Endothelial cell of hepatic sinusoid (primary cell): ENCODE data around the gene RTN4R.

Source experiments
- in situ Hi-C: cut with HindIII; loops from 2 replicates; pipeline ENCODE4 v1.10.0; 2017; ENCODE audit warnings: low sequenced_read_pairs

RTN4R gene

DNA sequence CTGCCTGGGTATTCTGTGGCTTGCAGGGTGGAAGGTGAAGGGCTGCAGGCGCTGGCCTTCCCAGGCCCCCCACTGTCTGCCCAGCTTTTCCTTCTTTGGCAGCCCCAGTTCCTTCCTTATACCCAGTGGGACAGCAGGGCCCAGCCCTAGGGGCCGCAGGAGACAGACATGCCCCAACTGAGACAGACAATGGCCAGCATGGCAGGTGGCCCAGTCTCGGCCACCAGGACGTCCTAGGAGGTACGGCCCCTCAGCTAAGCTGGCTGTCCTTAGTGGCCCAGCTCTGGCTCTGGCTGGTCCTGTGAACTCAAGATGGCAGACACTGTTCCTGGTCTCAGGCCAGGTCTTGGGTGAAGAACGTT lies 35.9 kb downstream of the RTN4R start:
- in situ Hi-C loops: no loop called here

DNA sequence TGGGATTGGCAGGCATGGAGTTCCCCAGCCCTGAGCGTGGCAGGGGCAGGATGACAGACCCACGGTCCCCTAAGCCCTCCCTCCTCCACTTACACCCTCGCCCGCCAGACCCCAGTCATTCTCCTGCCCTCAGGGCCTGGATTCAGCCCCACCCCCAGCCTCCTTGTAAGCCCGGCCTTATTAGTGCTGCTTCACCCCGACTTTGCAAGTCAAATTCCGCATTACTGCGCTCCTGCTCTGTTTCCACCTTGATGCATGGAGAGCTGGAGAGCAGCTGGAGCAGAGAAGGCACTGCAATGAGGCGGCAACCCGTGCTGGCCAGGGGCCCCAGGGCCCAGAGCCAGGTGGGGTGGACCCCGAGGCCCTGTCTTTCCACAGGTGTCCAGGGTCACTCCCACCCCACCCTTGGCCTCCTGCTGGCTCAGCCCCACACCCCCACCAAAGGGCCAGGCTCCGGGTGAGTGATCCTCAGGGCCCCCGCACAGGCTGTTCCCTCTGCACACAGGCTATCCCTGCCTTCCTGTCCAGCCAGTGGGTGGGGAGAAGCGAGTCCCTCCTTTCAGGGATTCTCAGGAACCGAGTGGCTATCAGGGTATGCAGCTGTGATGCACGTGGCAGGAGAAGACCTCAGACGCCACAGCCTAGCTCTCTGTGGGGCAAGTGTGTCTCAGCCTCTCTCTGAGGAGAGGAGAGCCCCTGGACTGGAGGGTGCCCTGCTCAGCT lies 36.4 kb downstream of the RTN4R start:
- in situ Hi-C loops: no loop called here

DNA sequence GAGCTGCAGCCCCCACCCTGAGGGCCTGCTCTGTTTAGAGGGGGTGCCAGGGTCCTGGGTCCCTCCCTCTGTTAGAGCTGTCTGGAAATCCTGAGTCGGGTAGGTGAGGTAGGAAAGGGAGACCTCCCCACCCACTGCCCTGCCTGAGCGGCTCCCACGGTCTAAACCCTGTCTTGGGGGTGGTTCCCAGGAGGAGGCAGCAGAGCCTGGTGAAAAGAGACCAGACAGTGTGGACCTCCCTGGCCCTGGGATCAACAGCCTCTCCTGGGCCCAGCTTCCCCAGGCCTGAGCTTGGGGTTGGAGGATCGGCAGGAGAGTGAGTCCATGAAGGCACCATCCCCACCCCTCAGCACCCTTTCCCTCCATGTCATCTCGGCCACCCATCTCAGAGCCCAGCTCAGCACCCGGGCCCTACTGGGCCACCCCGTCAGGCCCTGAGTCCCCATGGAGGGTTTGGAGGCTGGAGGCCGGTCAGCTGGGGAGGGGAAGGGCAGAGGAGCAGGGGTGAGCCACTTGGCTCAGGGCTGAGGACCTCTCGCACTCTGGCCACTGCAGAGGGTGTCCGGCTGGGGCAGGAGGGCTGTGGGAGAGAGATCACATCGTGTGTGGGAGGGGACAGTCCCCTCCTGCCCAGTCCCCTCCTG lies 37.2 kb downstream of the RTN4R start:
- in situ Hi-C loops: no loop called here

DNA sequence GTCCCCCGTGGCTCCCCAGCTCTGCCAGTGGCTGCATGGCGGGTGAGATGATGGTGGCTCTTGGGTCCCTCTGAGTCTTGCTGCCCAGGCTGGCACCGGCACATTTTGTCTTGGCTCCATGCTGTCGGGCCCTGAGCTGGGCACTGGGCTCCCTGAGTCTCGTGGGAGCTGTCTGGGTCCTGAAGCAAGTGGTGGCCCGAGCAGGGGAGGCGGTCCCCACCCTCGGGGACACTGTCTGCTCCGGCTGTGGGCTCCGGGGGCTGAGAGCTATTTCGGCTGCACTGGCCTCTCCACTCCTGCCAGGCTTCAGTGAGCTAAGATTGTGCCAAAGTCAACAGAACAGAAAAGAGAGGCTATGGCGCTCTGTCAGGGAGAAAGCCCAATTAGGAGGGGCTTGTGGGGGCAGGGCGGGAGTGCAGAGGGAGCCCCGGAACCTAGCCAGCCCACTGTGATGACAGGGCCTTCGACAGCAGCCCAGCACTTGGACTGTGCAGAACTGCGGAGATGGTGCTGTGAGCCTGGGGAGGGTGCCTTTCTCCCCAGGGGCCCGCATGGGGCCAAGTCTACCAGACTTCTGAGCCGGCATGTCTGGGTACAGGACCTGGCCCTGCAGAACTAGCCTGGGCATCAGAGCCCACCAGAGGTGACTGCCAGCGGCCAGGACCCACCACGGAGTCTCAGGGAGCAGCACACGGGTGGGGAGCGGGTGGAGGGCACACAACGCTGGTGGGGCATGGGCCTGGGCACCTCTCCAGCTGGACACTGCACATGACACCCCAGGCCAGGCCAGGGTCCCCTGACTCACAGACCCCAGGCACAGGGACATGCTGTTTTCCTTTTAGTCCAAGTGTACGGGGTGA lies 38.0 kb downstream of the RTN4R start:
- in situ Hi-C loops: no loop called here

DNA sequence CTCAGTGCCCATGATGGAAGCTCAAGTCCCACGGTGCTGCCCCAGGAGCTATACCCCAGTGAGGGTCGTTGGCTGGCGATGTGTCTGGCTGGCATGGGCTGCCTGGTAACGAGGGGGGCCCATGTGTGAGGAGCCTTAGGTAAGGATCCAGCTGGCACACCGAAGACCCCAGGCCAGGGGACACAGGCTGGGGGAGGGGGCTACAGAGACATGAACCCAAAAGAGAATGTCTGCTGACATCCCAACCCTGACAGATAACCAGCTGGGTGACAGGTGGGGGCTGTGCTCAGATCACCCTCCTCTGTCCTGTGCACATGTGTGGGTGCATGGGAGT lies 39.2 kb downstream of the RTN4R start:
- in situ Hi-C loops: no loop called here

DNA sequence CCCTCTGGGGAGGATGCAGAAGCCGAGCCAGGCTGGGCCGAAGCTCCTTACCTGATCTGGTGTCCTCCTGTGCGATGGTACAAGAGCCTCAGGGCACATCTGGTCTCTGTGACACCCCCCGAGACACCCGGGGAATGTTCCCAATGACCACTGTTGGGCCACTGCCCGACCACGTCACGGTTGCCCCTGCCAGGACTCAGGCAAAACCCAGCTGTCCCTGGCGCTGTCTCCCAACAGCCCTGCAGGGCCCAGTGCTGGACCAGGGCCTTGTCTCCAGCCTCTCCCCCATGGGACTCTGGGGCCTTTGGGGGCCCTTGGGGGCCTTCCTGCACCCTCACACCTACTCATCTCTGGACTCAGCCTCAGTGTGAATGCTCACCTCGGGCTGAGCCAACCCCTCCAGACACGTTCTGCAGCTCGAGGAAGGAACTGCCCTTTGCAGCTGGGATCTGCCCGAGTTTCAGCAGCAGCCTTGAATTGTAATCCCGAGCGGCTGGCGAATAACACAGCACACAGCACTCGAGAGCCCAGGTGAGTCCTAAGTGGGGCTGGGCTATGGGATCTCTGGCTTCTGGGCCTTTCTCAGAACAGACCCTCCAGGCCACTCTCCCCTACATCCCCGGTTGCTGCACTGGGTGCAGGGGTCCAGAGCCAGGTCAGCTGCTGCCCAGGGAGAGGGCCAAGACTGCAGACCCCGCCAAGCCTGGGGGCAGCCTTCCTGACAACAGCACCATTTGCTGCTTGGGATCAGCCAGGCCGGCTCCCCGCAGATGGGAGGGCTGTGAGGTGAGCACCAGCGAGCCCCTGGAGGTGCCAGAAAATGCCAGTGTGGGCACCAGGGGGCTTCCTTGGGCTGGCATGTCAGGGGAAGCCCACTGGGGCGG lies 39.8 kb downstream of the RTN4R start:
- in situ Hi-C loops: no loop called here

DNA sequence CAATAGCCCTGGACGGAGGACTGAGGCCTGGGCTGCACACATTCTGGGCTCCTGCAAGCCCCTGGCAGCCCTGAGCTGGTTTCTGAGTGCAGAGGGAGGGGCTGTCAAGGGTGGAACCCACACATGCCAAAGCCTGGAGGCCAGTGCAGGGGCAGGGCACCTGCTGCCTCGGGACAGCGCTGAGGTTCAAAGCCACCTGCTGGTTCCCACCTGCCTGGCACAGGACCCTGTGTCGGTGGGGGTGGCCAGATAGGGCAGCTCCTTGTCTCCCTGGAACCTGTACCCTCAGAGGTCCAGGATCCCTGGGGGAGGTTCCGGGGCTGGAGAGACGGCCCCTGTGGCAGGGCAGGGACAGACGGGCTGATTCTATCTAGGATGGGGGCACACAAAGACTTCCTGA lies 40.8 kb downstream of the RTN4R start:
- in situ Hi-C loops: no loop called here

DNA sequence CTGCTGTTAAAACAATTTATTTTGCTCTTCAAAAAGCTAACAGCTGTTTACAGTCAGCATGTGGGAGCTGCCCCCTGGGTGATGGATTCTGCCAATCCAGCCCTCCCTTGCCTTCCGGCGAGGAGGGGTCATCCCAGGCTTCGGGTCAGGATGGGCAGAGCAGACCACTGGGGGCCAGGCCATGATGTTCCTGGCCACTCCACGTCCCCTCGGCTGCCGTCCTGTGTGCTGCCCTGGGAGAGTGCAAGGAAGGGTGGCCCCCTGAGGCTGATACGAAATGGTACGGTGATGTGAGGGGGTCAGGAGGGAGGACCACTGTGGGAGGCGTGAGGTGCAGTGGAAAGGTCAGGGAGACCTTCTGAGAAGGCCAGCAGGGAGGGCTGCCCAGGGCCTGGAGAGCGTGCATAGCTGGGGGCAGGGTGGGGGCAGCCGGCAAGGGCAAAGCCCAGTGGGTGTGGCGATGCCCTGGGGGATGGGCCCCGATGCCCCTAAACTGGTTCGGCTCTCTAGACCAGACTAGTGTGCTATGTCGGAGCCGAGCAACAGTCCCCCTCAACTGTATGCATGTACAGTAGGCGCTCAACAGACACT lies 41.3 kb downstream of the RTN4R start:
- in situ Hi-C loops: no loop called here

DNA sequence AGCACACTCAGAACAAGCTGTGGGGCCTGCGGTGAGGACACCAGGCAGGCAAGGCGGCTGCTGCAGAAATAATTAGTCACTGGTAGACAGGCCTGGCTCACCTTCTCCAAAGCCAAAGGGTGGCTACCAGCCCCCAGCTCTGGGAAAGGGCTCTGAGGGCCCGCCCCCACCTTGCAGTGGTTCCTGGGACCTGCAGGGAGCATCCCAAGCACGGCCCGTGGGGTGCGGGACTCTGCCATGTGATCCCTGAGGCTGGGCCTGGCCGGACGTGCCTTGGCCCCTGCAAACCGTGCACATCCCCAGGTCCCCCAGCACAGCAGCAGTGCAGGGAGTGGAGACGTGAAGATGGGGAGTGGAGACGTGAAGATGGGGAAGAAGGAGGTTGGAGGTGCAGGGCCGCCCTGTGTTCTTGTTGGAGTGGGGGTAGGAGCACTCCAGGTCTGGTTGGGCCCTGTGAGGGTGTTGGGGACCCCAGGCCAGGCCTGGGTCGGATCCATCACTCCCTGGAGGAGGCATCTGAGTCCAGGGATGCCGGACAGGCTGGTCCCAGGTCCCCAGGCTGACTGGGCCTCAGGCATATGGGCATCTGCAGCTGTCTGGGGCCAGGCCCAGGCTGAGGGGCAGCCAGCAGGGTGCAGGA lies 41.9 kb downstream of the RTN4R start:
- in situ Hi-C loops: no loop called here

DNA sequence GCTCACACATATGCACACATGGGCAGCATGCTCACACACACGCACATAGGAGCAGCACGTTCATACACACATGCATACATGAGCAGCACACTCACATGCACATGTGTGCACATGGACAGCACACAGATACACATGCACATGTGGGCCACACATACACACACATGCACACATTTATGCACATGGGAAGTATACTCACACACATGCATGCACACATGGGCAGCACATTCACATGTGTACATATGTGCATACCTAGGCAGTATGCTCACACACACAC lies 42.5 kb downstream of the RTN4R start:
- in situ Hi-C loops: no loop called here

DNA sequence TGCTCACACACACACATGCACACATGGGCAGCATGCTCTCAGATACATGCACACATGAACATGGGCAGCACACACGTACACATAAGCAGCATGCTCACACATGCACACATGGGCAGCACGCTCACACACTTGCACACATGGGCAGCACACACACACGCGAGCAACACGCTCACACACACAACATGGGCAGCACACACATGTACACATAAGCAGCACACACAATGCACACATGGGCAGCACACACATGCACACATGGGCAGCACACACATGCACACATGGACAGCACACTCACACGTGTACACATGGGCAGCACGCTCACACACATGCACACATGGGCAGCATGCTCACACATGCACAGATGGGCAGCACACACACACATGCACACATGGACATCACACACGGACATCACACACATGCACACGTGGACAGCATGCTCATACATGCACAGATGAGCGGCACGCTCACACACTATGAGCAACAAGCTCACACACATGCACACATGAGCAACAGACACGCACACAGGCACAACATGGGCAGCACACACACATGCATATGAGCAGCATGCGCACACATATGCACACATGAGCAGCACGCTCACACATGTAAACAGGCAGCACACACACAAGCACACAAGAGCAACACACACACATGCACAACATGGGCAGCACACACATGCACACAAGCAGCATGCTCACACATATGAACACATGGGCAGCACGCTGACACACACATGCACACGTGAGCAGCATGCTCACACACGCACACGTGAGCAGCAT lies 43.0 kb downstream of the RTN4R start:
- in situ Hi-C loops: no loop called here

DNA sequence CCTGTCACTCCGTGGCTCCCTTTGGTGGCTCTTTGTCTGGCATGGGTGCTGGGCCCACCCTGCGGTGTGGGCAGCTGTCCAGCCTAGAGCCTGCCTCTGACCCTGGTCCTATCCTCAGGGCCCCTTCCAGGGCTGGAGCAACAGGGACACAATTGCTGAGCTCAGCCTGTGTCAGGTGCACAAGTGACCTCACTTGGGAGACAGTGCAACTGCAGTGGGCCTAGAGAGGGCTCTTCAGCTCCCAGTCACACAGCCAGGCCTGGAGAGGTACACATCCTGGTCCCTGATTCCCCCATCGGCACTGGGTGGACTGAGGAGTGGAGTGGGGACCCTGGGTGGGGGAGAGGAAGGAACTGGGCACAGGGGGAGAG lies 43.9 kb downstream of the RTN4R start:
- in situ Hi-C loops: no loop called here

DNA sequence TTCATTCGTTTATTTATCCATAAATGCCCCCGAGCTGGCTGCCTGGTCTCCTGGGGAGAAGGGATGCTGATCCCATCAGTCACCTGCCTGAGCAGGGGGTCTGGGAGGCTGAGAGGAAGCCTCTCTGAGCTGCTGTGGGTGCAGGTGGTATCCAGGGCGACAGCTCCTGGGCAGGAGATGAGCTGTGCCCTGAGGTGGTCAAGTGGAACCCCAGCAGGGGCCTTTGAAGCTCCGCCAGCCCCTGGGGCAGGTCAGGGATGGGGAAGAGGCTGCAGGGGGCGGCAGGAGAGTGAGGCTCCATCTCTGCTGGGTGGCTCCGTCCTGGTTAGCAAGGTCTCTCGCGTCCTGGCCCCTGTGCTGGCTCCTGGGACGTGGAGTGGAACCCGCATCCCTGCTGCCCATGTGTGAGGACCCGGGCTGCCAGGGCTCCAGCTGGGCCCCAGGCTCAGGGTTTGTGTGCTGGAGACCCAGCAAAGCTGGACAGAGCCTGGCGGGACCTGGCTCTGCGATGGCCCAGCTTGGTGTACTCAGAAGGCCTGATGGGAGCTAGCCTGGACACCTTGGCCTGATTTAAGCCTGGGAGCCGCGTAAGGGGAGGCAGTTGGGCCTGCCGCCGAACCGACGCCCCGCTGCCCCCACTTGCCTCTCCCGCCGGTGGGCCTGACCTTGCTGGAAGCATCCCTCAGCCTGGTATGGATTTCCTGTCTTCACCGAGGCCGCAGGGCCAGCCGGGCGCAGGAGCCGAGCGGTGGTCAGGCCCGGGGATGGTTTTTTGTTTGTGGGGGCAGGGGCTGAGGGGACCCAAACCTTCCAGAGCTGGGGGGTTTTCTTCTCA lies 44.5 kb downstream of the RTN4R start:
- in situ Hi-C loops: no loop called here

DNA sequence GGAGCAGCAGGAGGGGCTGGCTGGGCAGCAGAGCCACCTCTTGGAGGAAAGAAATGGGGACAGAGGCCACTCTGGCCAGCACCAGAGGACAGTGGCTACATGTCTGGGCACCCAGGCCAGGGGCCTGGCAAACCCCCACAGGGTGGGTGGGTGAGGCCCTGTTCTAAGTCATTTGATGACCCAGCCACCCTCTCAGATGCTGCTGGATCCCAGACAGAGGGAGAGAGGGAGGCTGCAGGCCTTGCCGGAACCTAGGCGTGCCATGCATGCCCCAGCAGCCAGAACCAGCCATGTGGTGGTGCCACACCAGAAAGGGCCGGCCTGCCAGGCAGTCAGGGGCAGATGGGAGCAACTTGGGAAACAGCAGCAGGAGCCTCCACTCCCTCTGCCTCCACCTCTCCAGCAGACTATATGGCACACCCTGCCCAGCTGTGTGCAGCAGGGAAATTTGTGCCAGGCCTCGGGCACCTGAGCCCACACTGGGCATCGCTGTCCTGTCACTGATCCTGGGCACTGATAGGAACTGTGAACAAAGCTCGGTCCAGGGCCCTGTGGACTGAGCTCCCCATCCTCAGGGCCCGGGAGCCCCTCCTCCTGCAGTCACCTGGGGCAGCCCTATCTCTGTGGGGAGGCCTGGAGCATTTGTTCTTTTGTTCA lies 45.2 kb downstream of the RTN4R start:
- in situ Hi-C loops: no loop called here

DNA sequence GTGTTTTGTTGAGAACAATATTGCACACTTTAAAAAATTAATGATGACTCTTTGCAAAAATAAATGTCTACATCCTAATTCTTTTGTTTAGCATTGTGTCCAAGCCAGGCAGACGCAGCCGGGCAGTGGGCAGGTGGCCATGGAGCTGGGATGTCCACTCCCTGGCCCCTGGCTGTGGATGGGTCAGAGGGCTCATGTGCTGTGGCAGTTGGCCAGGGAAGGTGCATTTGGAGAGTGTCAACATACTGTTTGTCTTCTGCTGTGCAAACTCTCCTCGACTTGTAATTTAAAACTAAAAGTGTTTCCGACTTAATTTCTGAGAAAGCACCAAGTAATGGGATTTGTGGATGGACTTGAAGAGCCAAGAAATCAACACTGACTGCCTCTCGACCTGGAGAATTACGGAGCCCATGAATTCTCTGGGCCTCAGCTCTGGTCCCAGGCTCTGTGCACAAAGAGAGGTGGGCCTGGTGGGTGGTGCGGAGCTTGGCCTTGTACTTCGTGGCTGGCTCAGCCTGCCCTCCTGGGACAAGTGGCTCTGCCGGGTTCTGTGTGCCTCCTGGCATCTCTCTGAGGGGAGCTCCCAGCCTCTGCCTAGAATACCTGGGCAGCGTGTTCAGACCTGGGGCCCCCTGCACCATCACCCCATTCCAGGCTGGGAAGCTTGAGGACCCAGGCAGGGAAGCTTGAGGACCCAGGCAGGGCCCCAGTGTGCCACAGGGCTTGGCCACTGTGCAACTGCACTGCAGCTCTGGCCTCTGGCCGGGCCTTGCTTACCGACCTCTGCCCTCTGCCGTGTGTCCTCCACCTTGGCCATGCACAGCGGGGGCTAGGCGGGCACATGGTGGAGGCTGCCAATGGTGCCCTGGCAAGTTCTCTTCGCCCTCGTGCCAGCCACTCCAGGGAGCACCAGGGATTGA lies 46.4 kb downstream of the RTN4R start:
- in situ Hi-C loops: no loop called here

DNA sequence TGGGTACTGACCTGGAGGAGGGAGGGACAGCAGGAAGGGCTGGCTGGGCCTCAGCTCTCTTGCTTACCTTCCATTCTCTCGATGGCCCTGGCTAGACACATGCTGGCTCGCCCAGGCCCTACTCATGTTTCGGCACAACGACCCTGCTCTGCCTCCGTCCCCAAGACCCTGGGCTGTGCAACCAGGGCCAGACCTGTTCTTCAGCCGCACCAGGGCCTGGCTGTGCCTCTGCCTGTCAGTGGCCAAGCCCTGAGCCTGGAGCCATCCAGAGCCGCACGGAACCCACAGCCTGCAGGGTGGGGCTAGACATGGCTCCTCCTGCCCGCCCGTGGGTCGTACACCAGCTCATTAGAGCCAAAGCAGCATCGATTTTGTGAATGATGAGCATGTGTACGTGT lies 47.5 kb downstream of the RTN4R start:
- in situ Hi-C loops: no loop called here
